Lower lobe of right lung (tissue), 2 donors: ENCODE measurements around the gene SCAMP2. TPM values are rescaled to one million over a fixed set of nuclear protein-coding genes. Genes with fewer than 3 reads are reported as not detected.

Source experiments
- ATAC-seq, 2 donors: fragments of 200-7000 bp; cut with Tn5 transposase; one replicate each; pipeline ENCODE4 v1.9.1; 2020 to 2022; ENCODE audit warnings: mild to moderate bottlenecking in 2 of 2, moderate library complexity in 2 of 2
- DNase-seq: peaks from one replicate; pipeline ENCODE4 v3.0.0-alpha.2; 2020
- H3K27ac ChIP-seq: fragments of 200-600 bp; one replicate; pipeline ENCODE4 v1.8.0; 2022
- H3K27me3 ChIP-seq: fragments of 200-600 bp; one replicate; pipeline ENCODE4 v1.8.0; 2022; ENCODE audit warnings: low read depth
- H3K36me3 ChIP-seq: fragments of 200-600 bp; one replicate; pipeline ENCODE4 v1.8.0; 2022; ENCODE audit warnings: mild to moderate bottlenecking
- H3K4me1 ChIP-seq: fragments of 200-600 bp; one replicate; pipeline ENCODE4 v1.8.0; 2022
- H3K4me3 ChIP-seq: fragments of 200-600 bp; one replicate; pipeline ENCODE4 v1.8.0; 2022; ENCODE audit warnings: mild to moderate bottlenecking
- H3K9me3 ChIP-seq: fragments of 200-600 bp; one replicate; pipeline ENCODE4 v1.8.0; 2022
- intact Hi-C: fragments of 100-400 bp; cut with DNase I; formaldehyde crosslinking; loops from one replicate; pipeline ENCODE4 v1.11.0; 2022
- total RNA-seq: library from RNA; stranded (reverse); fragmentation: NEBNext Ultra II Directional; extraction: Animal tissue kit (Norgen Biotek cat#: 25700); gene quantifications from one replicate; pipeline ENCODE4 v1.2.1, GENCODE V29; 2021
- TF ChIP-seq, protein P1 (sequence below): fragments of 200-600 bp; IDR thresholded peaks from one replicate; pipeline ENCODE4 v1.8.0; 2022; ENCODE audit warnings: antibody characterized with exemption, mild to moderate bottlenecking
- donor health status: DM: no; HTN: yes; CAD: no; lungs with severe emphysema.

The SCAMP2 gene
- total RNA-seq, 1 donor from 2014 or later = 122 TPM

DNA sequence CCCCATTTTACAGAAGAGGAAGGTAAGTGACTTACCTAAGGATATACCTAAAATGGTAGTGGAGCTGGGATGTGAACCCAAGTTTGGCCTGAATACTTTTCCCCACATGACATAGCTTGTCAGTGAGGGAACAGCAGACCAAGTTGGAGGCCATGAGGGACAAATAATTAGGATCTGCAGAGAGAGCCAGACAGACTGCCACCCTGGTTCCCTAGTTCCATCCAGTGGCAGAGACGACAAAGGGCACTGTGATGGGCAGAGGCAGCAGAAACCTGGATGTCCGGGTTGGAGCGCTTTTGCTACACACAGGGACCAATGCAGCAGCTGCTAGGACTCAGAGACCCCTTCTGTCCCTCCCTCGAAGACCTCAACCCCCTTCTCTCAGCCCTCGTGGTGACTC, 45.6 kb downstream of the SCAMP2 start:
- no peak for DNase-seq
- H3K27me3 ChIP-seq = peaks cover 34% of the 10 kb centered on the region
- TF ChIP-seq, protein P1, sequence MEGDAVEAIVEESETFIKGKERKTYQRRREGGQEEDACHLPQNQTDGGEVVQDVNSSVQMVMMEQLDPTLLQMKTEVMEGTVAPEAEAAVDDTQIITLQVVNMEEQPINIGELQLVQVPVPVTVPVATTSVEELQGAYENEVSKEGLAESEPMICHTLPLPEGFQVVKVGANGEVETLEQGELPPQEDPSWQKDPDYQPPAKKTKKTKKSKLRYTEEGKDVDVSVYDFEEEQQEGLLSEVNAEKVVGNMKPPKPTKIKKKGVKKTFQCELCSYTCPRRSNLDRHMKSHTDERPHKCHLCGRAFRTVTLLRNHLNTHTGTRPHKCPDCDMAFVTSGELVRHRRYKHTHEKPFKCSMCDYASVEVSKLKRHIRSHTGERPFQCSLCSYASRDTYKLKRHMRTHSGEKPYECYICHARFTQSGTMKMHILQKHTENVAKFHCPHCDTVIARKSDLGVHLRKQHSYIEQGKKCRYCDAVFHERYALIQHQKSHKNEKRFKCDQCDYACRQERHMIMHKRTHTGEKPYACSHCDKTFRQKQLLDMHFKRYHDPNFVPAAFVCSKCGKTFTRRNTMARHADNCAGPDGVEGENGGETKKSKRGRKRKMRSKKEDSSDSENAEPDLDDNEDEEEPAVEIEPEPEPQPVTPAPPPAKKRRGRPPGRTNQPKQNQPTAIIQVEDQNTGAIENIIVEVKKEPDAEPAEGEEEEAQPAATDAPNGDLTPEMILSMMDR = no peak

DNA sequence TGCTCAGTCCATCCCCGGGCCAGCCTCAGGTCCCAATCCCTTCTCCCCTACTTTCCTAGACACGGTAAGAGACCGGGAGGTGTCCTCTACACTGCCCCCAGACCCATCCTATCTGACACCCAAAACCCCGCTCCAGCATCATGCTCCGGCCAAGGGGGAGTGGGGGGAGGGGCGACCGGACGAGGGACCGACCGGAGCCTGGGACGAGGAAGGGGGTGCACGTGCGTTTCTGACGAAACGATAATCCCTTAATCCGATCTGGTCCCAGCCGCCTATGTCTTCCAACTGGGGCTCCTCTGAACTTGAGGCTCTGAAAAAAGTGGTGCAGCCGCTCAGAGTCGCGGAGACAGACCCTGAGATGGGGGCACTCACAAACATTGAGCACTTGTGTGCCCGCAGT, 46.2 kb downstream of the SCAMP2 start:
- intact Hi-C loops = no loop called here
- no peak overlapping the region for H3K4me3 ChIP-seq
- TF ChIP-seq, protein P1 = no peak
- H3K36me3 ChIP-seq = no peaks in the 10 kb centered on the region
- no peak for DNase-seq
- ATAC-seq = no peak
- no peaks in the 10 kb centered on the region for H3K4me1 ChIP-seq
- no peaks in the 10 kb centered on the region for H3K9me3 ChIP-seq
- H3K27ac ChIP-seq = no peak overlapping the region
- H3K27me3 ChIP-seq = peaks cover 34% of the 10 kb centered on the region

More for the DNA sequence above, 45.6 kb downstream of the SCAMP2 start:
- Histone ChIP-seq H3K27ac (no peak overlapping the region), H3K4me3 (no peak overlapping the region), H3K36me3 (no peaks in the 10 kb centered on the region), H3K9me3 (no peaks in the 10 kb centered on the region), H3K4me1 (no peaks in the 10 kb centered on the region)
- intact Hi-C loops = no loop called here
- no peak for ATAC-seq

DNA sequence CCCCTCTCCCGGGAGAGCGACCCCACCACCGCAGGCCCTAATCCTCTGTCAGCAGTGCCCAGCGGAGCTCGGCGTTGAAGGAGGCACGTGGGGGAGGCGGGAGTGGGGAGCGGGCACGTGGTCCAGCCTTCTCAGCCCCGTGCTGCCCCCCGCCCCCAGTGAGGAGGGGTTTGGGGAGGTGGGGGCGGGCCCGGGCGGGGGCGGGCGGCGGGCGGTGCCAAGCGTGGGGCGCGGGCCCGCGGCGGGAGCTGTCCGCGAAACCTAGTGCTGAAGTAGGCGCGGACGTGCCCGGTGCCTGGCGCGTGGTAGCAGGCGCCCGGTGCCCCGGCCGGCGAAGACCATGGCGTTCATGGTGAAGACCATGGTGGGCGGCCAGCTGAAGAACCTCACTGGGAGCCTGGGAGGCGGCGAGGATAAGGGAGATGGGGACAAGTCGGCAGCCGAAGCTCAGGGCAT, 46.8 kb downstream of the SCAMP2 start, which contains the start of gene CPLX3:
CPLX3 (plus strand) TSS at position 264 of the 456 bp plus-strand sequence; CDS start at position 341, 77 bp downstream.
- H3K27me3 ChIP-seq = peaks cover 34% of the 10 kb centered on the region
- DNase-seq = no peak
- H3K4me1 ChIP-seq = no peaks in the 10 kb centered on the region
- intact Hi-C loops = no loop called here
- ATAC-seq = peak; percentile 57 to 64
- H3K4me3 ChIP-seq = no peak within 1 kb of the TSS
- no peaks in the 10 kb centered on the region for H3K9me3 ChIP-seq
- H3K27ac ChIP-seq = no peak within 1 kb of the TSS
- TF ChIP-seq, protein P1 = no peak
- H3K36me3 ChIP-seq = no peaks in the 10 kb centered on the region

DNA sequence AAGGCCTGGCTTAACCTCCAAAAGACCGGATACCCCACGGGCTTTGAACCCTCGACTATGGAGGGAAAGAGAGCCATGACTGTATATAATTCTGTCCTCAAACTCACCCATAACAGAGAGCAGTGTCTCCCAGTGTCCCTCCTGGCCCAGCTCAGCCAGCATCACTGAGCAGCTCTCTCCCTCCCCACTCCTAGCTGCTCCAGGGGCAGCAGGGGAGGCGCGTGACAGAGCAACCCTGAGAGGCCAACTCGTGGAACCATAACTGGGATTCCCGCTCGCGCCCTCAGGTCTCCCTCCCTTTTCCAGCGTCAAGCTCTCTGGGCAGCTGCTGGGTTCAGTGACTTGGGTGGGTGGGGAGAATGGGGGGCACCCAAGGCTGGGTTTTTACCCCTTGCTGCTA, 47.3 kb downstream of the SCAMP2 start:
- Histone ChIP-seq H3K9me3 (no peaks in the 10 kb centered on the region), H3K27me3 (peaks cover 34% of the 10 kb centered on the region), H3K36me3 (no peaks in the 10 kb centered on the region), H3K4me1 (no peaks in the 10 kb centered on the region), H3K27ac (no peak overlapping the region), H3K4me3 (no peak overlapping the region)
- no peak for ATAC-seq
- TF ChIP-seq, protein P1 = no peak
- intact Hi-C loops = no loop called here
- no peak for DNase-seq

DNA sequence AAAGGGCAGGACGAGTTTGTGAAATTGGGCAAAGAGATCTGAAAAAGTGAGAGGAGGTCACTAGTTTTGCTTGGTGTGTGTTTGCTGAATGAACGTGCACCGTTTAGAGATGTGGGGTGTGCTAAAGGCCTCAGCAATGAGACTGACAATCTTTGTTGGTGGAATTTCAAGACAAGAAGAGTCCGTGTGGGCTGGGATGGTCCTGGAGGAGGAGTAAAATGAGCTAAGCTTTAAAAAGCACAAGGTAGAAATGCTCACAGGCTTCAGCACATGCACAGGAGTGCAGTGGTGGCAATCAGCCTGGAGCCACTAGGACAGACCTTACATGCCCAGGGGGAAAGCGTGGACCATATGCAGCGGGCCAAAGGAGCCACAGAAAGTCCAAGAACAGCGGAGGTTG, 48.2 kb downstream of the SCAMP2 start:
- H3K4me1 ChIP-seq = no peaks in the 10 kb centered on the region
- no peak overlapping the region for H3K4me3 ChIP-seq
- no peaks in the 10 kb centered on the region for H3K36me3 ChIP-seq
- intact Hi-C loops = no loop called here
- DNase-seq = no peak
- peaks cover 34% of the 10 kb centered on the region for H3K27me3 ChIP-seq
- TF ChIP-seq, protein P1 = no peak
- H3K27ac ChIP-seq = no peak overlapping the region
- no peak for ATAC-seq
- no peaks in the 10 kb centered on the region for H3K9me3 ChIP-seq
